ENCODE results near the gene PGAP6. TPM values are rescaled to one million over a fixed set of nuclear protein-coding genes. Genes with fewer than 3 reads are reported as not detected.

Gene PGAP6
- total and polyA plus RNA-seq, 2 of the 4 experiments (the other 2 are of a cell fraction) = 49.1 to 124 TPM

GRCh38 chr16:375212-375611 lies 6.6 kb downstream of the PGAP6 start:
- ATAC-seq (ENCODE audit: low read depth) (no peak), DNase-seq (no peak)
- Histone ChIP-seq H3K9me3 (ENCODE audit: control insufficient read depth, insufficient read depth, low read length) (no peaks in the 10 kb centered on the region), H3K4me2 (ENCODE audit: low read depth, low read length) (no peak overlapping the region), H2BK20ac (ENCODE audit: low read depth, low read length) (no peak overlapping the region), H4K5ac (ENCODE audit: low read depth, low read length) (no peak overlapping the region), H3K23ac (ENCODE audit: low read depth, low read length) (no peak overlapping the region), H3K4me1 (ENCODE audit: control insufficient read depth, insufficient read depth, low read length) (peaks cover 3% of the 10 kb centered on the region; the same call in 1 of the 2 replicates), H3K56ac (ENCODE audit: extremely low read depth, insufficient read depth, low read length) (no peak overlapping the region), H2AK9ac (replicated peaks; ENCODE audit: low read depth, low read length, poor library complexity) (peak overlapping the region; percentile 42), H3K27ac (ENCODE audit: insufficient read depth, low read length) (no peak overlapping the region), H2AK5ac (ENCODE audit: low read depth, low read length) (no peak overlapping the region), H3K36me3 (ENCODE audit: control insufficient read depth, insufficient read depth, low read length) (peaks cover 56% of the 10 kb centered on the region), H3K79me1 (ENCODE audit: low read depth in 1 of 2, low read length in 2 of 2) (peaks cover 10 to 19% of the 10 kb centered on the region in 2 experiments; a peak in 3 of 4 replicates), H3K9me1 (ENCODE audit: insufficient read depth, low read length) (no peaks in the 10 kb centered on the region), H3K14ac (replicated peaks; ENCODE audit: low read depth, low read length) (no peak overlapping the region), H2BK5ac (ENCODE audit: low read depth, low read length, poor library complexity, severe bottlenecking) (no peak overlapping the region), H2BK15ac (ENCODE audit: low read depth, low read length) (no peak overlapping the region), H4K8ac (ENCODE audit: low read depth in 2 of 2, low read length in 2 of 2) (no peak overlapping the region), H3K9ac (ENCODE audit: low read depth, low read length) (no peak overlapping the region), H2BK120ac (ENCODE audit: low read depth, low read length) (no peak overlapping the region), H3K4ac (ENCODE audit: low read depth, low read length) (no peak overlapping the region), H3K4me3 (ENCODE audit: insufficient read depth, low read depth, low read length) (no peak overlapping the region), H3K27me3 (ENCODE audit: control insufficient read depth, insufficient read depth, low read length) (no peaks in the 10 kb centered on the region), H4K91ac (ENCODE audit: insufficient read depth, low read depth, low read length) (no peak overlapping the region), H2AFZ (replicated peaks; ENCODE audit: low read length, poor library complexity) (no peak overlapping the region), H4K20me1 (ENCODE audit: insufficient read depth, low read length) (peaks cover 16% of the 10 kb centered on the region), H3K18ac (ENCODE audit: low read depth, low read length) (no peak overlapping the region)
- dilution Hi-C loops (cut with HindIII; ENCODE audit: low sequenced_read_pairs, unreplicated experiment) (no loop called here), in situ Hi-C loops (cut with MboI; ENCODE audit: low sequenced_read_pairs) (no loop called here), intact Hi-C loops (cut with micrococcal nuclease) (no loop called here)
- WGBS, 2 experiments (ENCODE audit: extremely low coverage in 2 of 2, insufficient read length in 1 of 2) = 94% methylated on average over 16 of the region's 23 CpGs; no CpG with 5 or more reads in 1 of the 2 experiments
- CTCF ChIA-PET = interaction anchor here (0.6 kb wide), 1 partner anchor 764 kb away, joined by 3 read pairs; no protein-coding TSS in a partner anchor
- POLR2A ChIA-PET (ENCODE audit: unreplicated experiment) = no interaction called here
- TF ChIP-seq FOS (IDR thresholded peaks at IDR 0.05; ENCODE audit: low read depth, low read length) = no peak
- TF ChIP-seq MAFK (IDR thresholded peaks at IDR 0.05; ENCODE audit: low read depth, low read length) = no peak
- TF ChIP-seq NFE2L2 (IDR thresholded peaks at IDR 0.05; ENCODE audit: low read depth, low read length) = no peak
- TF ChIP-seq RFX5 (IDR thresholded peaks at IDR 0.05; ENCODE audit: low read depth, low read length) = no peak
- BruUV-seq (replicated peaks) = no TSS peak
